Activated CD8-positive, alpha-beta memory T cell treated with anti-CD3 and anti-CD28 coated beads for 48 hours (primary cell): ENCODE data around the gene TMEM217.

Experiments
- DNase-seq, 3 experiments: peaks; one replicate each; pipeline ENCODE4 v3.0.0-alpha.2; 2020; ENCODE audit warnings: low read depth in 2 of 3, low spot score in 2 of 3

The TMEM217 gene

DNA sequence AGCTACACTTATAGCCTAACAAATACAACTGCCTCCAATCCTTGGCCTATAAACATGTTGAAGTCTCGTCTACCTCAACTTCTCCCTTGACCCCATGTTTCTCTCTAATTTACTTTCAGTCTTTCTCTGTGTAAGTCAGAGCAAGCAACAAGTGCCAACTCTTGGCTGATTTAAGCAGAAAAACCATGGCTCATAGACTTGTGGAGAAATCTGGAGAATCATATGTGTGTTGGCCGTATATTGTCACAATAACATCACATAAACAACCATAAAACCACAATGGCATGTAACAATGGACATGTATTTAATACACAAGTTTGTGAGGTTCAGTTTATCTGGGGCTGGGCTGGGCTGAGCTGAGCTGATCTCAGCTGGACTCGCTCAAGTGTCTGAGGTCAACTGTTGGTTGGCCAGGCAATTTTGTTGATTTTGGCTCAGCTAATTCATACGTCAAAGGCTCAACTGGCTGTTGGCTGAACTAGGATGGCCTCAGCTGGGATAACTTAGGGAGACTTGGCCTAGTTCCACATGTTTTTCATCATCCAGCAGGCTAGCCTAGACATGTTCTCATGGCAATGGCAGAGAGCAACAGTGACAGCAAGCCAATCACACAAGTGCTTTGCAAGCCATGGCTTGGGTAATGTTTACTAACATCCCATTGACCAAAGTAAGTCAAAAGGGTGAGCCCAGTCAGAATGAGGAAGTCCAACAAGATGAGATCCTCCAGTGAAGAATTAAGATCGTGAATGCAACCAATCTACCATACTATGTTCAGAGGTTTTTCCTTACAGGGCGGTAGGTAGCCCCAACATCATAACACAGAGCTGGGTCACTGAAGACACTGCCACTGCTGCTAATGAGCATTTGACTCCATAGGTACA lies 13.3 kb downstream of the TMEM217 start:
- no peak for DNase-seq

DNA sequence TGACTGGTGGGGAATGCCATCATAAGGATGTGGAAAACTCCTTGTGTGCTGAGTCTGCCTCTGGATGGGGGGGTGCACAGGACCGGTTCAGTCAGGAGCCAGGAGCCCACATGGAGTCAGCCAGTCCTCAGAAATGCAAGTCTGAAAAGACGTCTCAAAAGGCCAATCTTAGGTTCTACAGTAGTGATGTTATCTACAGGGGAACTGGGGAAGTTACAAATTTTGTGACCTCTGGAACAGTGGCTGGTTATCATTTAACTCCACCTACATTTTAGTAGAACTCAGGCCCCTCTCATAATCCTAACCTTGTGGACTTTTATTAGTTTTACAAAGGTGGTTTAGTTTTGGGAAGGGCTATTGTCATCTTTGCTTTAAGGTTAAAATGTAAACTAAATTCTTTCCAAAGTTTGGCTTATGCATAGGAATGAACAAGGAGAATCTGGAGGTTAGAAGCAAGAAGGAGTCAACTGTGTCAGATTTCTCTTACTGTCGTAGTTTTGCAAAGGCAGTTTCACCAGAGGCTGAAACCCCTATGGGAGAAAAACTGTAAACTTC lies 14.1 kb downstream of the TMEM217 start:
- DNase-seq, result no peak

DNA sequence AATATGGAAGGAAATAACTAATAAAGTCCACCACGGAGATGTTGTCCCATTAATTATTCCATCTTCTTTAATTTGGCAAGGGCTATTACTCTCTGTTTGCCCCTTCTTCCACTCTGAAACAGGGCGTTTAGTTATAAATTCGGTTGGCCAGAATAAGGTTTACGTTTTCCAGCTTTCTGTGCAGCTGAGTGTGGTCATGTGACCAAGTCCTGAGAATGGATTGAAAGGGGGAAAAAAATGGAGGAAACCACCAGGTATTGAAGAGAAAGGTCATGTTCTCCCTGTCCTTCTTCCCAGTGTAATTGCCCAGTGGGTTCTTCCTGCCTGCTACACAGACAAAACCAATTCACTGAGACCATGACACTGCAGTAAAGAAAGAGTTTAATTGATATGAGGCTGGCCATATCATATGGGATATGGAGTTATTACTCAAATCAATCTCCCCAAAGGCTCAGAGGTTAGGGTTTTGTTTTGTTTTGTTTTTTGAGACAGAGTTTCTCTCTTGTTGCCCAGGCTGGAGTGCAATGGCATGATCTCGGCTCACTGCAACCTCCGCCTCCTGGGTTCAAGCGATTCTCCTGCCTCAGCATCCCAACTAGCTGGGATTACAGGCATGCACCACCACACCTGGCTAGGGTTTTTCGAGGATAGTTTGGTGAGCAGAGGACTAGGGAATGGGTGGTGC lies 14.7 kb downstream of the TMEM217 start:
- DNase-seq, result no peak

DNA sequence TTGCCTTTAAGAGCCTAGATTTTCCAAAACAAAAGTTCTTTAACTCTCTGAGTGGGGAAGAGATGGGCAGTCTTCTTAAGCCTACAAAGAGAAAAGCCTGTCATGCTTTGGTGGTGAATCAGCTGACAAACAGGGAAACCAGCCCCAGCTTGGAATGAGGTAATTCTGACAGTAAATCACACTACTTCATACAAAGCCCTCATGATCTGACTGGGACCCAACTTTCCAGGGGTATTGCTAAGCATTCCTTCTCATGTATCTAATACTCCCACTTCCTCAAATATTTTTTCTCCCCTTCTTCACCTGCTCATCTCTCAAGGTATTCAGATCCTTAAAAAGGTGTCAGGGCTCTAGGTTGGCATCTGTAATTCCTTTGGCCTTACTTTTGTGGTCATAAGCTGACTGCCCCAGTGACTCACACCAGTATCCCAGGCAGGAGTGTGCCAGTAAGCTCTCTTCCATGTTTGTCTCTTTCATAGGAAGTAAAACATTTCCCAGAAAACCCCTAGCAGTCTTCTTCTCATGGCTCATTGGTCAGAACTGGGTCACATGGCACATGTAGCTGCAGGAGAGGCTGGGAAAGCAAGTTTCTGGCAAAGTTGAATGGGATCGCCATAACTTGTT lies 15.4 kb downstream of the TMEM217 start:
- no peak for DNase-seq

DNA sequence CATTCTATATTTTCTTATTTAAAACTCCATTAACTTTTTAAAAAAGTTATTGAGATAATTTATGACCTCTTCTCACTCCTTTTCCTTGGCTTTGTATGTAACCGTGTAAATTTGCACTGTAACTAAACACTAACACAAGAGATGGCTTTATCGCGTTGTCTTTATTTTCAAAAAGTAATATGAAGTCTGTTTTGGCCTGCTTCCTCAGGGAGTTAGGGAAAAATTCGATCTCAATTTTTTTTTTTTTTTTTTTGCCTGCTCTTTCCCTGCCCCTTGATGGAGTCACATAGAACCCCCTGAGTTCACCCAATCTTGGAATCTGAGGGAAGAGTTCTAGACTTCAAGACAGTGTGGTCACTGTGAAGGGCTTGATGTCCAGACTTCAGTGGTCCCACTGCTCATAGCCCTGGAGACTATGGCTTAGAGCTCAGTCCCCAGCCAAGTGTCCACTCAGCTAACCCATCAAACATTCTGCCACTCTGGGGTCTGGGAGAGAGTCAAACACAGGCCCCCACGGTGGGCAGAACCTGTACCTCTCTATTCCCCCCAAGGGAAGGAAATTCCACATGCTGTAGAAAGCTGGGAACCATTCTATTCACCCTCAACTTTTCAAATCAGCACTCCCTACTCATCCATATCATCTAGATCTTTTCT lies 16.0 kb downstream of the TMEM217 start:
- DNase-seq, result no peak

DNA sequence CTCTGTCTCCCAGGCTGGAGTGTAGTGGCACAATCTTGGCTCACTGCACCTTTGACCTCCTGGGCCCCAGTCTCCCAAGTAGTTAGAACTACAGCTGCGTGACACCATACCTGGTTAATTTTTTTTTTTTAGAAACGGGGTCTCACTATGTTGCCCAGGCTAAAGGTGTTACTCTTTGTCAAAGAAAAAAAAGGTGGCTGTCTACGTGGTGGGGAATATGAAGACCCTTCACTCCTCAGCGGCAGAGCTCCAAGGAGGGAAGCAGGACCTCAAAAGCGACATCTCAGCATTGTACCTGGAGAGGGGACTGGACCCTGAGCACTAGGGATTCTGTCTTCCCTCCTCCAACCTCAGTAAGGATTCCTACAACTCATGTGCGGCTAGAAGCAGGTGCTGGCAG lies 16.8 kb downstream of the TMEM217 start:
- DNase-seq, result no peak

DNA sequence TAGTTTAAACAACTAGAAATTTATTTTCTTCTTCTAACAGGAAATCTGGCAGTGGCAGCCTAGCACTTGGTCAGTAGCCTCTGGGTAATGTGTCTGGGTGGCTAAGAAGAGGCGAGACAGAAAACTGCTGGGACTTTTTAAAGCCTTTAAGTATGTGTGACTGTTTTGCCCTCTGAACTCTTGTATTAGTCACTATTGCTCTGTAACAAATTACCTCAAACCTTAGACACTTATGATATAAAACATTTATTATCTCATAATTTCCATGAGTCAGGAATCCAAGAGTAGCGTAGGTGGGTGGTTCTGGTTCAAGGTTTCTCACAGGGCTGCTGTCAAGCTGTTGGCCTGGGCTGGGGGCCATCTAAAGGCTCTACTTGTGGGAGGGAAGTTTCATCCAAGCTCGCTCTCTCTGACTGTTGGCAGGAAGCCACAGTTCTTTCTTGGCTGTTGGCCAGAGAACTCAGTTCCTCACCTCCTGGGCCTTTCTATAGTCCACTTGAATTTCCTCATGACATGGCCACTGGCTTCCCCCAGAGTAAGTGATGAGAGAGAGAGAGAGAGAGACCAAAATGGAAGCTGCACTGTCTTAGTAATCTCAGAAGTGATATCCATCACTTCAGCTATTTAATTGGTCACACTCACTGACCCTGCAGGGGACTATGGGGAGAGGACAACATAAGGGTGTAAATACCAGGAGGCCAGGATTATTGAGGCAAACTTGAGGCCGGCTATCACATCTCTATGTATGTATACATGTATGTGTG lies 17.8 kb downstream of the TMEM217 start:
- peak; percentile 41 to 57 (median 54) for DNase-seq

DNA sequence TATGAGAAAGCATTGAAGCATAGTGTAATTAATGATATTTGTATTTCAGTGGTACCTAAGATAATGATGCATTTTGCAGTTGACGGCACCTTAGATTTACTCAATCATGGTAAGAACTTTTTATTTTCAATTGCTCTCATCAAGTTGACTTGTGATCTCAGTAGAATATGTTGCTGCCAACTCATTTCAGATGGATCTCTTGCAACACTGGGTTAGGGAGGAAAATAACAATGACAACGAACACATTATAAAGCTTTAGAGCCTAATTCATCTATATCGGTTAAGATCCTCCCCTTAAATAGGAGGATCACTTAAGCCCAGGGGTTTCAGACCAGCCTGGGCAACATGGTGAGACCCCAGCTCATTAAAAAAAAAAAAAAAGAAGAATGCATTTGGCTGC lies 18.4 kb downstream of the TMEM217 start:
- no peak for DNase-seq

DNA sequence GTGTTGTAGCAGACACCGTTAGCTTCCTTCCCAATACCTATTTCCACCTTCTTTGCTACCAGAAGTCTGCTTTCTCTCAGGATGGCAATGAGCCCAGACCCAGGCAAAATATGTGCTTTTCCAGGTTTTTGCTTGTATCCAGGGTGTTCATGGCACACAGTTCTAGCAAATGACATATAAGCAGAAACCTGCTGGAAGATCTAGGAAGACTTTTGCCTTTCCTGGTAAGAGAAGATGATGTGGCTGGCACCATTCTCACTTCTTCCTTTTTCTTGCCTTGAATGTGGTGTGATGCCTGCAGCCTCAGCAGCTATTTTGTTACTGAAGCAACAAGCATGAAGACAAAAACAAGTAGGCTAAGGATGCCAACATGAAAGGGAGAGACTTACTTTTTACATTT lies 19.6 kb downstream of the TMEM217 start:
- no peak for DNase-seq

DNA sequence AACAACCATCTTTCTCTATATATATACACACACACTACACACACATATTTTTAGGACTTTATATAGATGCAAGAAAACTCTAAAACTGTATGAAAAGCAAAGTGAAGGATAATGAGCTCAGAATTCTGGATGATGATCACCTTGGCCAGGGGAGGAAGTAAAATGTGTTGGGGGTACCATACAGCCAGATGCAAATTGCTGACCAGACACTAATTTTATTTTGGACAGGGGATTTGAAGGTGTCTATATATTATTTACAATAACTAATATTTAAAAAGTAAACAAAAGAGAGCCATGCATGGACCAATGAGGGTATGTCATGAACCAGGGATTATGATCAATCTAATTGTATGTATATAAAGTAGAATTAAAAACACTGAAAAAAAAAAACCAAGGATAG lies 20.2 kb downstream of the TMEM217 start:
- DNase-seq, result no peak

DNA sequence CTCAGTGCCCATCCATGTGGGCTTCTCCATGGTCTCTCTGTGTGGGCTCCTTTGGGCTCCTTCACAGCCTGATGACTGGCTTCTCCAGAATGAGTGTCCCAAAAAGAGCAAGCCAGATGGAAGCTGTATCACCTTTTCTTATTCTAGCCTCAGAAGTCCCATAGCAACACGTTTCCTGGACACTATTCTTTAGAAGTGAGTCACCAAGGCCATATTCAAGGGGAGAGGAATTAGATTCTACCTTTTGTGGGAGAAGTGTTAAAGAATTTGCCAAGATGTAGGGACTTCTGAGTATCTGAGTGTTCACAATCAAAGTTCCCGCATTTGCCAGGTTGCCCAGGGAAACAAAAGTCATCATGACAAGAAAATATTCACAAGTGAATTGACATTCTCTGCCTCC lies 21.0 kb downstream of the TMEM217 start:
- no peak for DNase-seq

DNA sequence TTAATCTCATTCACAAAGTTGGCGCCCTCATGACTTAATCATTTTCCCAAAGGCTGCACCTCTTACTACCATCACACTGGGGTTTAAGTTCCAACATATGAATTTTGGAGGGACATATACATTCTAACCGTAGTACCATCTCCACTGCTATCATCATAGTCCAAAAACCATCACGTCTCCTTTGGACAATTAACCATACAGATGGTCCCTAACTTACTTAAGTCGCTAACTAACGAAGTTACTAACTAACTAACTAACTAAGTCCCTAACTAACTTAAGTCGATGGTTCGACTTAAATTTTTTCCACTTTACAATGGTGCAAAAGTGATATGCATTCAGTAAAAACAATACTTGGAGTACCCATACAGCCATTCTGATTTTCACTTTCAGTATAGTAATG lies 24.4 kb downstream of the TMEM217 start:
- DNase-seq, result no peak

DNA sequence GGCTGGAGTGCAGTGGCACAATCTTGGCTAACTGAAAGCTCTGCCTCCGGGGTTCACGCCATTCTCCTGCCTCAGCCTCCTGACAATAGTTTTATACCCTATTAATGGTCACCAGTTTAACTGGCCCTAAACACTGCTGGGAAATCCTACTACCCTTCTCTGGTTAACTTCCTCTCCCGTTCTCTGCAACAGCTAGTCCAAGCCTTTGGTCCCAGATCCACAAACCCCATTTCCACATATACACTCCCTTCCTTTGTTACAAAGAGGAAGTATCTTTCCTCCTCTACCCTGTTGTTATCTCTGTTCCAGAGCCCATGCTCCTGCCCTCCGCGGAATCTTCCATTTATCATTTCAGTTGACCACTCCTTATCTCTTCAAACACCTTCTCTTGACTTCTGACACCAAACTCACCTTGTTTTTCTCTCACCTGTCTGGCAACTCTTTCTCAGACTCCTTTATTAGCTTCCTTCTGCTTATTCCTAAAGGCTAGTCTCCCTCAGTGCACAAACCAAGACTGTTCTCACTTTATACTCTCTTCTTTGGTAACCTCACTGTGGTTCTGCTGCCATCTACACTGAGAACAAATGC lies 25.4 kb downstream of the TMEM217 start:
- no peak for DNase-seq

DNA sequence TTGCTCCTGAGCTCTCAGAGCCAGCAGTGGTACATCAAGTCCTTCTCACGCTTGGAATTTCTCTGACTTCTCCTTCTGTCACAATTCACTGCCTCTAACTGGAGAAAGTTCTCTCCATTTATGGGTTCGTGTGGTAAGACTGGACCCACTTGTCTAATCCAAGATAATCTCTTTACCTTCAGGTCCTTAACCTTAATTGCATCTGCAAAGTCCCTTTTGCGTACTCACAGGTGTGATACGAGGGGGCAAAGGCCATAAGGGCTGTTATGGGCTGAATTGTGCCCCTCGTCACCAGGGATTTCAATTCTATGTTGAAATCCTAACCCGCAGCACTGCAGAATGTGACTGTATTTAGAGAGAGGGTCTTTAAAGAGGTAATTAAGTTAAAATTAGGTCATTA lies 27.8 kb downstream of the TMEM217 start:
- no peak for DNase-seq

DNA sequence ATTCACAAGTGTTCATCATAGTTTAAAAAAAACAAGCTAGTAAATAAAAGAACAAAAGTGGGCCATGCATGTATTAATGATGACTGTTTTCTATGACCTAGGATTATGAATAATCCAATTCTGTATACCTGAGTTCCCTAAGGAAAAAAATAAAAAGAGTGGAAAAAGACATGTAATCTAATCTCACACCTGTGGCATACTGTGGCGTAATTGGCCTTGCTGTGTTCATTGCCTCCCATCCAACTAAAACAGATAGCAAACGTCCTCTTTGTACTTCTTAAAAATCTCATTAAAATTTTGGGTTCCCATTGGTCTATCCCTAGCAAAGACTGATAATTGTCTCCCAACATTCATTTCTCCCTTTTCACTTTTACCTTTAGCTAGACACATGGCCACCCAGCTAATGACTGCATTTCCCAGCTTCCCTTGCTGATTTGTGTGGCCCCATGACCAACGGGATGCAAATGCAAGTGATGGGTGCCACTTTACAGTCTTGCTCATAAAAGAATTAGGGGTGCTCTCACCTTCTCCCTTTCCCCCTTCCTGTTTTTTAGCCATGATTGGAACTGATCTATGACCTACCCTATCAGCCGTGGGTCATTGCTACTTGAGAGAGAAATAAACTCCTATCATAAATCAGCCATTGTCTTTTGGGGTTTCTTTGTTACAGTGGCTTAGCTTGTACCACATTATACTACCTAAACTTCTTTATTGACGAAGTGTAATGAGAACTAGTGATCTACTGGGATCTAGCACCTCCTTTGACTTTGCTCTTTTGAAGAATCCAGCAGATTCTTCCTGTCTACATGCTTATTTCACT lies 32.4 kb downstream of the TMEM217 start:
- DNase-seq, result no peak

DNA sequence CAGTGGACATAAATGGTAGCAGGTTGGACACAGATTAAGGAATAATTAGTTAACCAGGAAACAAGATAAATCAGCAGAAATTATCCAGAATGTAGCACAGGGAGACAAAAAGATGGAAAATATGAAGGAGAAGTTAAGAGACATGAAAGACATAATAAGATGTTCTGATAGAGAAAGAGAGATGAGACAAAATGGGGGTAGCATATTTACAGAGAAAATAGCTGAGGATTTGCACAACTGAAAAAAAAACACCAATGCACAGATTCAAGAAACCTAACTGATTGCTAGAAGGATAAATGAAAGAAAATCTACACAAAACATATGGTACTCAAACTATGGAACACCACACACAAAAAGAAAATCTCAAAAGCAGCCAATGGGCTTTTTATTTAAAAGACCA lies 35.0 kb downstream of the TMEM217 start:
- no peak for DNase-seq

DNA sequence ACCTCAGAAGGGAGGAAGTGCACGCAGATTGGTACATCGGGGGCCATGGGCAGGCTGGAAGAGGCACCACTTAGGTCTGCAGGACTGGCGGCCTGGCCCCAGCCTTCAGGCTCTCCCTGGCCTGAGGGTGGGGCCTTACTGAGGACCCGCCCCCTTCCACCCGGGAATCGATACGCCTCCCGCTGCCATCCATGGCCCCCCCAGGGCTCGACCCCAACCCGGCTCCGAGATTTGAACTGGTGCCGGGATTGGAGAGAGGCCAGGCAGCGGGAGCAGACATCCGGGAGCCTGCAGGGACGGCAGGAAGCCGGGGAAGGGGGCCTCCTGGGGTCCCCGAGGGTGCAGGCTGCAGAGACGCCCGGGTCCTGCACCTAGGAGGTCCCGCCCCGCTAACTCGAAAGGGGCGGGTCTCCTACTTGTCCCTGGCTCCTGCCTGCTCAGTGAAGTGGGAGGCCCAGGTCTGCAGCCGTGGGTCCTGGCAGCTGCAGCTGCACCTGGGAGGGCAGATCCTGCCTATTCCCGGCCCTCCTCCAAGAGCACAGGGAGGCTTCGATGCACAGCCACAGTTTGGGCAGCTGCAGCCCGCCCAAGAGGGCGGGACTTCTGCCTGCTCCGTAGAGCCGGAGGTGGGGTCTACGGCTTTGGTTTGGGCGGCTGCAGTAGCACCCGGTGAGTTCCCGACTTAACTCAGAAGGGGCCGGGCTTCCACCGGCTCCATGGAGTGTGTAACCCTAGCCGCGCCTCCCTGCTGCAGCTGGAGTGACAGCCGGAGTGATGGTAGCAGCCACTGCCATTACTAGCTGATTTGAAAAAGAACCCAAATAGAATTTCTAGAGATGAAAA lies 35.6 kb downstream of the TMEM217 start:
- peak in 1 of 3 experiments; percentile 45 for DNase-seq

DNA sequence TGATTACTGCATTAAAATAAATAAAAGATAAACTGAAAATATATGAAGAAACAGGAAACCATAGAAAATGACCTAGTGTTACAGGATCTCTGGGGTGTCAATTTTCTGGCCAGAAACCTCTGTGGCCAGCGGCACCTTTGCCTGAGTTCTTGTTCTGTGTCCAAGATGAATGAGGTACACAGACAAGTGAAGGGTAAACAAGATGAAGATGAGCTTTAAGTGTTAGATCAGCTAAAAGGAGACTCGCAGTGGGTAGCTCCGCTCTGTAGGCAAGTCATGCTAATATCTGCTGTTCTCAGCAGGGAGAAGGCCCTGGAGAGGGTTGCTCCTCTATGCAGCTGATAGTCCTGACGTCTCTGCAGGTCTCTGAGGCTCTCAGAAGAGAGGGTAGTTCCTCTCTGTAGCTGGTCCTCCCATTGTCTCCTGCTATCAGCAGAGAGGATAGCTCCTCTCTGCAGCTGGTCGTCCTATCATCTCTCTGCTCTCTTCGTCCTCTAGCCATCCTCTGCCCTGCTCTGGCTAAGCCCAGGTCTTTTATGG lies 36.3 kb downstream of the TMEM217 start:
- DNase-seq, result no peak
